HG02642 (cell line): ENCODE data around the gene KTN1.

Experiments
- ATAC-seq: cut with Tn5 transposase; IDR thresholded peaks from one replicate; pipeline ENCODE4 v1.9.1; 2021; ENCODE audit warnings: mild to moderate bottlenecking; ENCODE audit not compliant: unreplicated experiment, poor library complexity

The KTN1 gene

DNA sequence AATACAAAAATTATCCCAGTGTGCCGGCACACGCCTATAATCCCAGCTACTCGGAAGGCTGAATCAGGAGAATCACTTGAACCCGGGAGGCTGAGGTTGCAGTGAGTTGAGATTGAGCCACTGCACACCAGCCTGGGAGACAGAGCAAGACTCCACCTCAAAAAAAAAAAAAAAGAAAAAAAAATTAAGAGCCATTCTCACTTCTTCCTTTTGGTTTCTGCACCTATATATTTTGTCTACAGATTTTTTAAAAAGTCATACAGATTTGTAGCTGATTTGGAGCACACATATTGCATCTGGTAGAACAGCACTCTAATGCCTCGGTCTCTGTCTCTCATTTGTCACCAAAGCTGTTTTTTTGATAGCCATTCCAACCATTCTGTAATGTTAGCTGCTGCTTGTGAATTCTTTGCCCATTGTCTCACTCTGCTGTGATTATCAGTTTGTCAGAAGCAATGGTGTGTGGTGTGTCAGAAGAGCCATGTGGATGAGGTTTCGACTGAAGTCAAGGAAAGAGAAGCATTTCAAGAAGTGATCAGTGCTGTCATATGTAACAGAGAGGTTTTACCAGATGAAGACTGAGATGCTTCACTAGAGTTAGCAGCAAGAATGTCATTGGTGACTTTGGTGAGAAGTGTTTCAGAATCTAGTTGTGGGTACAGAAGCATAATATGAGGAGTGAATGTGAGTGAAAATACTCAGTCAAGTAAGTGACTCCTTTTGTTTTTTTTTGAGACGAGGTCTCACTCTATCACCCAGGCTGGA, 8.7 kb upstream of the KTN1 start:
- ATAC-seq: peak; percentile 47

DNA sequence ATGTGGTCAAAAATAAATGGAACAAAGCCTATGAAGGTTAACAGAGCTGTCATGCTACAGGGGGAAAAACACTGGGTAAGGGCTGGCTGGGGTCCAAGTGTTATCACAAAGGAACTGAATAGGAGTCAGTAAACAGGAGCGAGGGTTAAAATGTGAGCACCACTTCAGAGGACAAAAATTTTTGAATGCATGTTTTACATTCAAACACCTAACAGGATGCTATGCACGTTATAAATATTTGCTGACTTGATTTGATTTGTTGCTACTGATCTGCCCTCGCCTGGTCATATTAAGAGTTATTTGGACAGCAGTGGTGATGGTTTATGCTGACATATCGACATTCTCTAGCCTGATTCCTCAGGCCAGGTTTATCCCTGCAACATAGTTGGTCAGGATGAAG, 7.4 kb upstream of the KTN1 start:
- ATAC-seq: no peak

DNA sequence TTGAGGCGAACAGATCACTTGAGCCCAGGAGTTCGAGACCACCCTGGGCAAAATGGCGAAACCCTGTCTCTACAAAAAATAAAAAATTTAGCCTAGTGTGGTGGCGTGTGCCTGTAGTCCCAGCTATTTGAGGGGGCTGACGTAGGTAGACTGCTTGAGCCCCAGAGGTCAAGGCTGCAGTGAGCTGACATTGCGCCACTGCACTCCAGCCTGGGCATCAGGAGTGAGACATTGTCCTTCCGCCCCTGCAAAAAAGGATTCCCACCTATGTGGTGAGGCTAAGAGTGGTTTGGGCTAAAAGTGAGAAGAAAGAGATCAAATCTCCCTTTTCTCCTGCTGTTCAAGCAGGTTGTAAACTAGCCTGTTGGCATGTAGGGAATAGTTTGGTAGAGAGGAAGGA, 5.0 kb upstream of the KTN1 start:
- no peak for ATAC-seq

DNA sequence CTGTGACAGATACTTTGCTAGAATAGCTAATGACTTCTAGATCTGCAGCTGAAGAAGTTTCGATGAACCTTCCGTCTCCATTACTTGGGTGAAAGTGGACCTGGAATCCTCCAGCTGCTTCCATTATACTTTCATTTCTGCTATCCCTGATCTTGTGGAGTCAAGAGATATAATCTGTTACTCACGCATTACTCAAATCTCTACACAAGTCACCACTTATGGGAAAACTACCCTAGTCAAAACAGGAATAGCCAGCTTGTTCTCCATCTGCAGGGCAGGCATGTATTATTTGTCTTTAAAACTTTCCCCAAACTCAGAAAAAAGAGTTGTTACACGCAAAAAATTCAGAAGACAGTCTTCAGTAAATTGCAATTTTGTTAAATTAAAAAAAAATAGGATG, 2.8 kb upstream of the KTN1 start:
- ATAC-seq: no peak

DNA sequence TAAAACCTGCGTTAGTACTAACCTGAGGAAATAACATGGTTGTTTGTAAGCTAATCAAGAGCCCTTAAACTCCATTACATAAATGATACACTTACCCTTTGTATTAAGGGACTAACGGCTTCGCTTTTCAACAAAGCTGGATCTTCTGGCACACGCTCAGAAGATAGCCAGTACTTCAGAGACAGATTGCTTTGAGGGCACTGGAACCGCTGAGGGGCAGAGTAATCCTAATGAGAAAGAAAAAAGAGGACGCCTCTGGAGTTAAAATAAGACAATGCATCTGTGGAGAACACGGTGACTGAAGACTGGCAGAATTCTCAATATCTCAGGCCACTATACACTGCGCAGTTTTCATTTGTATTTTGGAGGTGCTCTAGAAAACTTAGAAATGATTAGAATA, 1.5 kb upstream of the KTN1 start:
- ATAC-seq: no peak

DNA sequence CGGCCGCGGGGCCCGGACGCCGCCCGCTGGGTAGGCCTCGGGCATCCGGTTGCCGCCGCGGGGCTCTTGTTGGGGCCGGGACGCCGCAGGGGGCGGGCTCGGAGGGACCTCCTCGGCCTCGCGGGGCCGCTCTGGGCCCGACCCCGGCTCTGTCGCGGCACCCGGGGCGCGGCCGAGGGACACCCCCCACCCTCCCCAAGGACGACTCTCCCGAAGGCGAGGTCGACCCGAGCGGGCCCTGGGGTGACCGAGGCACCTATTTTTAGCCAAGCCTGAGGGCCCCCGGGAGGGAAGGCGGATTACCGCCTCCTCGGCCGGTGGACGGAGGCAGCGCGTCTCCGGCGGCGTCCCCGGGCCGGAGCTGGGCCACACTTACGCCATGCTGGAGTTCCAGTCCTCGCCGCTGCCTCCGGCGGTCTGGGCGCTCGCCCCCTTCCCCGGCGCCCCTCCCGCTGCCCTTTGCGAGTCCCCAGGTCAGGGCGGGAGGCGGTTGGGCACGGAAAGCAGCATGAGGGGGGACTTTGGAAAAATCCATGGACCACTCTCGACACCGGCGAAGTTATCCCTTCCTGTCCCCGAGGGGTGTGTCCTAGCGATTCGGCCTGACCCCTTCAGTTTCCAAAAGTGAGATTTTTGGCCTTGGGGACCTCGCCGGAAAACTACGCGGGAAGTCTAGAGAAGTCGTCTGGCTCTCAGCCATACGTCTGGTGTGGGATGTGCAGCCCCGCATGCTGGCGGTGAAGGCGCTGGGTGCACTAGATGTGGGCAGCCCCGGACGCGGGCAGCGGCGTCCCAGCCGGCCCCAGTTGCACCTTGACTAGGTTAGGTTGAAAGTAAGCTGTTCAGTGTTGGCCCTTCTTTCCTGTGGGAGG, 699 bp downstream of the KTN1 start:
- ATAC-seq: peak; percentile 54

DNA sequence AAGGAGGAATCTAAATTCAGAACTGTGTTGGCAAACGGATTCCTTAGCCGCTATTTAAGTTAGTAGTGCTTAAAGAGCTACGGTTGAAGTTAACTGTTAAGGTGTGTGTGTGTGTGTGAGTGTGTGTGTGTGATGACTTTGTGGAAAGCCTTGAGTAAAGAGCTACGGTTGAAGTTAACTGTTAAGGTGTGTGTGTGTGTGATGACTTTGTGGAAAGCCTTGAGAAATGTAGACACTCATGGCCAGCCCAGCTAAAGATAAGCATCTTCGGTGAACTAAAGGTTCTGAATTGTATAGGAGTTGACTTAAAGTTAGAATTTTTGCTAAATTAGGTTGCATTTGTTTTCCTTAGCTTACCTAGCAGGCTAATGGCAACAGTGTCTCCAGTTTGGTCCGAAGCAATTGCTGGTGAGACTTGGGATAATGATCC, 1.4 kb downstream of the KTN1 start:
- no peak for ATAC-seq

DNA sequence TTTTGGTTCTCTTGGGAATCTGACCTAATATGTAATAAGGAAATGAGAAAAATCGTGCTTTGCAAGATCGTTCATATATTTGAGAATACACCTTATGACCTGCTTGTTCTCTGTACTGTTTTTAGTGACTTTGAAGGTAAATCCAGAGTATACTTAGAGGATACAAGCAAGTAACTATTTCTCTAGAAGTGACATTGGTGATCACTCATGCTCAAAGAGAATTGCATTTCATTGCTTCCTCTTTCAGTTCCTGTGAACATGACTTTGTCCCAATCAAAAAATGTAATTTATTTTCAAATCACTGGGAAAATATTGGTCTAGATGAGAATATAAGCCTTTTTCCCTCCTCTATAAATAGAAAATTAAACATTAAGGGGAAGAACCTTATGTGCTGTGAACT, 2.7 kb downstream of the KTN1 start:
- no peak for ATAC-seq

DNA sequence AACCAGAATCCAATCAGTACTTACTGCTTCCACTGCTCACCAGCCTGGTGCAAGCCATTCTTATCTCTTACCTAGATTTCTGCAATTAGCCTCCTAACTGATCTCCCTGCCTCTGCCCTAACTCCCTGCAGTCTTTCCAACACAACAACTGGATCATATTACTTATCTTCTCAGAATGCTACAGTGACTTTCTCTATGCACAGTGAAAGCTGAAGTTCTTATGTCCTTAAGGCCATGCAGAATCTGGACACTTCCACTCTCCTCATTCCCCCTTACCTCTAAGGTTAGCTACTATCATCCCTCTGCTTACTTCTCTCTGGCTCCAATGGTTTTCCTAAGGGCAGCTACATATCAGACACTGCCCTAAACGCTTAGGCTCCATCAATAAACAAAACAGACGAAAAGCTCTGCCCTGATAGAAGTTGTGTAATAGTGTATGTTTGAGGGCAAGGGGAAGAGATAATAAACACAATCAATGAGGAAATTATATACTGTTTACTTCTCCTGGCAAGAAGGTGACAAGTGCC, 4.0 kb downstream of the KTN1 start:
- ATAC-seq: no peak

DNA sequence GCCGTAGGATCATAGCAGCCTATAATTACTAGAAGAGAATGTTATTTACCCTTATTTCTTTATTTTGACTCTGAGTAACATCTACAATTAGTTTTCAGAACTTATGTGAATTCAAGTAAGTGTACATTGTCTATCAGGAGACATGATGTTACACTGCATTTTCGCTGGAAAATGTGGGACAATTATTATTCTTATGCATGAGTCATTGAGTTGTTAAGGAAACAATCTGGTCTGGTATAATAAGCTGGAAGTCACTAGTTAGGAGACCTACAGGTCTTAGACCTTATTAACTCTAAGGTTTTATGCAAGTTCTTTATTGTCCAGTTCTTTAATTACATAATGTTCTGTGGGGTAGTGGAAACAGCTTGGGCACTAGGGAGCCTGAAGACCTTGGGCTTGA, 5.8 kb downstream of the KTN1 start:
- ATAC-seq: no peak

DNA sequence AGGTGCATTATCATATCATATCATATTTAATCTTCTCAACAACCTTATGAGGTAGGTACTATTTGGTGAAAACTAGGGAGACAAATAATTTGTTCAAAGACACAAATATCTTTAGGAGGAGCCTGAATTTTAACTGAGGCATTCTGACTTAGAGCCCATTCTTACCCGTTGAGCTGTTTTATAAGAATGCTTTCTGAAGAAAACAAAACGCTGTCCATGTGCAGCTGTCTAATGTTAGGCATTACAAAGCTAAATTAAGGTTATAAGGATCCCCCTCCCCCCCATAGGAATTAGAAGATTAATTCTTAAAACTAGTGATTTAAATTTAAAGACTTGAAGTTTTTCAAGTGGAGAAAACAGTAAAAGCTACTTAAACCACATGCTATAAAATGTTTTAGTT, 6.4 kb downstream of the KTN1 start:
- ATAC-seq: no peak

DNA sequence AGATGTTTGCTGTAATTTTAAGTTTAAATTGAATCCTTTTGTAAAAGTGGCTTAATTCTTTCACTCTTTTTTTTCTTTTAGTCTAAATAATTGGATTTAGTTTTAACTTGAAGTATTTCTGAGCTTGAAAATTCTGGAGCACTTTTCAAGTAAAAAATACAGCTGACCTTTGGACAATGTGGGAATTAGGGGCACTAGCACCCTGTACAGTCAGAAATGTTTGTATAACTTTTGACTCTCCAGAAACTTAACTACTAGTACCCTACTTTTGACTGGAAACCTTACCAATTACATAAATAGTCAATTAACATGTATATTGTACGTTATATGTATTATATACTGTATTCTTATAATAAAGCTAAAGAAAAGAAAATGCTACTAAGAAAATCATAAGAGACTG, 7.8 kb downstream of the KTN1 start:
- ATAC-seq: no peak

DNA sequence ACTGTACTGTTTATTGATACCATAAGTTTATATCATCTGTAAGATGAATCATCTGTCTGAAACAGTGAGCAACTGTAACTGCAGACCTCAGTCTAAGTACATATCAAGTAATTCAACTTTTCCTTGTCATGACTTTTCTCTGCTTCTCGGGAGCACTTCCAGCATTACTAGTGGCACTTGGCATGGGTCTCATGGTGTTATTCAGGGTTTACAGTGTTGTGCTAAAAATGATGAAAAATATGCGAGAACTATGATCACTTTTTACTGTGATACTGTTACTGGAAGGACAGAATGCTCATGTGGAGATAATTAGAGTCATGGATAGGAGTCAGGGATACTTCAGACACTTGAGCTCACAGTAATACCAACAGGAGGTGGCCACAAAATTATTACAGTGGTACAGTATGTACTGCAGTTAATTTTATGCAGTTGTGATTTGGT, 8.3 kb downstream of the KTN1 start:
- no peak for ATAC-seq

DNA sequence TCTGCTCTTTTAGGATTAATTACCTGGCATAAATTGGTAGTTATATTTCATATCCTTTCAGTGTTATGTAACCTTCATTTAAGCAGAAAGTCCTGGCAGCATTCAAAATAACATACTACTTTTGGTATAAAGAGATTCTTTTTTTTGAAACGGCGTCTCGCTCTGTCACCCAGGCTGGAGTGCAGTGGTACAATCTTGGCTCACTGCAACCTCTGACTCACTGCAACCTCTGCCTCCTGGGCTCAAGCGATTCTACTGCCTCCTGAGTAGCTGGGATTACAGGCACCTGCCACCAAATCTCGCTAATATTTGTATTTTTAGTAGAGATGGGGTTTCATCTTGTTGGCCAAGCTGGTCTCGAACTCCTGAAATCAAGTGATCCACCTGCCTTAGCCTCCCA, 9.2 kb downstream of the KTN1 start:
- ATAC-seq: no peak

DNA sequence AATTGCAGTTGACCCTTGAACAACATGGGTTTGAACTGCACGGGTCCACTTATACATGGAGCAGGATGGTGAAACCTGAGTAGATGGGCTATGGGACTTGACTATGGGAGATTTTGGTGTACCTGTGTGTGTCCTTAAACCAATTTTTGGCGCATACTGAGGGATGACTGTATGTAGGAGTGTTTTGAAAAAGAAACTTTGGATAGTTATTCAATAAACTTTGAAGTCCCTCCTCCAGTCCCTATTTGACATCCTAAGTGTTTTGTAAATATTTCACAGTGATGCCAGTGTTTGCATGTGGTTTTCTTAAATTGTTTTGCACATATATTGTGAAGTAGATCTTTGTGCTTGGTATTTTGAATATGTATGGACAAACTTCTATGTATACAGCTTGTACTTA, 12.4 kb downstream of the KTN1 start:
- ATAC-seq: no peak

DNA sequence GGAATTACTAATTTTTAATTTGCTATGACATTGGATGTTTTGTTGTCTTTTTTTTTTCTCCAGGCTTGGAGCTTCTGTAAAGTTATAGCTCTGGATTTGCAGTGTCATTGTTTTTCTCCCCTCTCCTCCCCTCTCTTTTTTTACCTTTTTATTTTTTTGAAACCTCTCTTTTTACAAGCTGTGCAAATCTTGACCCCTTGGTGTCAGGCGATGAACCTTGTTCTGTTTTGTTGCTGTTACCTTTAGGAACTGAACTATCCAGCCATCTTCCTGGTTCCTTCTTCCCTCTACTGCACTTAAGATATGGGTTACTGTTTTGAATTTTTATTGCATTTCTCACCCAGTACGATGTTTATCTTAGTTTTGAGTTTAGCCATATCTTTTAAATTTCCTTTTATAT, 13.7 kb downstream of the KTN1 start:
- ATAC-seq: no peak

DNA sequence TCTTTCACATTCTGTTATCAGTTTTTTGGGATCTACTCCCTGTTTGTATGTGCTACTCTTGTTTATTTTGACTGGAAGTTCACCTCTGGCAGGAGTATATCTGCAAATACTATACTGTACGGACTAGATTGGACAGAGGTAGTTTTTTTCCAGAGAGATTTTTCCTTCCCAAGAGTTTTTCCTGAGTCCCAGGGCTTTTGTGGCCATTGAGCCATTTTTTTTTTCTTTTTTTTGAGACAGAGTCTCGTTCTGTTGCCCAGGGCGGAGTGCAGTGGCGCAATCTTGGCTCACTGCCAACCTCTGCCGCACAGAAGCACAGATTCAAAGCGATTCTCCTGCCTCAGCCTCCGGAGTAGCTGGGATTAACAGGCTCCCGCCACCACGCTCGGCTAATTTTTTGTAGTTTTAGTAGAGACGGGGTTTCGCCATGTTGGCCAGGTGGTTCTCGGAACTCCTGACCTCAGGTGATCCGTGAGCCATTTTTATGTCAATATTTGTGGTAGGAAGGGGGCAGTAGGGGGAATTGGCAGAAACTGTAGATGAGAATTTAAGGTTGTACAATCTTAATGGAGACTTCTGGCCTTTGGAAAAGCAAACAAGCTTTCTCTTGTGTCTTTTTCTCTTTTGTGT, 19.4 kb downstream of the KTN1 start:
- ATAC-seq: no peak

DNA sequence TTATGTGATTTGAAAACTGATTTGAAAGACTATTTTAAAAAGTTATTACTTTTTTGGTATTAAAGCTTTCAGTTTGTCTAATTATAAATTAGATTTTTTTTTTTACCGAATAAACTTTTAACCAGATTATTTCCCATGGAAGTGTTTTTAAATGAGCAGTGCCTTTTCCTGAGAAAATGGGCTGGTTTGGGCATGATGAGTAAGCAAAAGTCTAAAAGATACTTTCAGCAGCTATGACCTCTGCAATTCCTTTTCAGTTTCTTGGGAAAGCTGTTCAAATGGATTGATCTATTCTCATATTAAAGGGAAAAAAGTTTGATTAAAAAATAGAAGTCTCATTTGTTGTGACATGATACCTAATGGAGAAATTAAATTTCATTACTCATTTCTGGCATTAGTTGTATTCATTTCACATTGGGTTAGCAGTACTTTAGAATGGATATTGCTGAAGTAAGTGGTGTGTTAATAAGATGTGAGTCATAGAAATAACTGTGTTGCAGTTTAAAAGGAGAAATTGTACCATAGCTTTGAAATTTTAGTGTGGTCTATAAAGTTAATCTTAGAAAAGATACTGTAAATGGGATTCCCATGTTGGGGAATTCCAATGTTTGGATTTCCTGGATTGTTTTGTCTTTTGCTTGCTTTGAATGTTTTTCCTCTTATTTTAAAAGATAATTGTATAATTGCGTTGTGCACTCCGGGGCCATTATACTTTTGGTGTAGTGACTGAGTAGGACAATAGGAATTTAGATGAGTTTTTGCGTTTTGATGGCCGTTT, 21.0 kb downstream of the KTN1 start:
- no peak for ATAC-seq

DNA sequence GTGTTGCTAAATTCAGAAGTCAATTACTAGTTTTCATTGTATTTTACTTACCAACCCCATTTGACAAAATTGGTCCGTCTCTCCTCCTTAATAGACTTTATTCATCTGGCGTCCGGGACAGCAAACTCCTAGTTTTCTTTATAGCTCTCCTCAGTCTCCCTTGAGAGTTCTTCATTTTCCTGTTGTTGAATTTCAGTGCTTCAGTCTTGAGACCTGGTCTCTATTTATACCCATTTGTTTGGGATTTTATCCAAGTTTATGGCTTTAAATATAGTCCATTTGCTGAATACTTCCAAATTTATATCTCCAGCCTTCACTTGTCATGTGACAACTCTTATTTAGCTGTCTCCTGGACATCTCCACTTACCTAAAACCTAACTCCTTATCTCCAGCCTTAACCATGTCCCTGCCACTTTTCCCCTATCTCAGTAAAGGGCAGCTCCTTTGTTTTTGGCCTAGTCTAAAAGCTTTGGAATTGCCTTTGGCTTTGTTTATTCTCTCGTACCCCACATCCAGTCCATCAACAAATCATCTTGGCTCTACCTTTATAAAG, 23.5 kb downstream of the KTN1 start:
- ATAC-seq: no peak

DNA sequence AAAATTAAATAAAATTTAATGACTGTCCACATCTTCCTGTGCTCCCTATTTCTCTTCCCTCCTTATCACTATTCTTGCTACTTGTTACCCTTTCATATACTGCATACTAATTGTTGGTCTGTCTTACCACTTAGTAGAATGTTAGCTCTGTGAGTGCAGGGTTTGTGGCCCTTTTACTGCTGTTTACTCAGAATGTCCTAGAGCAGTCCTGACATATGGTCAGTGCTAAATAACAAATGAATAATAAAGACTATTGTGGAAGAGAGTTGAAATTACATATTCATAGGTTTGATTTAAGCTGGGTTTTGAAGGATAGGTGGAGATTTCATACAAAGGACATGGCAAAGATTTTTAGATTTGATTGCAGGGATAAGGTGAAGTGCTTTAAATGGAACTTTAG, 24.5 kb downstream of the KTN1 start:
- ATAC-seq: no peak
